SJCRH30 (cell line): ENCODE results near the gene VPS37B. TPM values are rescaled to one million over a fixed set of nuclear protein-coding genes. Genes with fewer than 3 reads are reported as not detected.
"Not testable (repeated sequence)": the region's sequence is repeated elsewhere in the genome, so short reads cannot be mapped to it uniquely, and the experiment has no call there.

Source experiments
- DNase-seq, 2 experiments: peaks; one replicate each; pipeline ENCODE4 v3.0.0-alpha.2; 2015 to 2020
- H3K27ac ChIP-seq: fragments of 250-450 bp; sonication (Bioruptor Pico); 2 replicates; pipeline ENCODE4 v1.5.1; 2020; ENCODE audit warnings: mild to moderate bottlenecking, moderate library complexity
- H3K27me3 ChIP-seq: fragments of 250-450 bp; sonication (Bioruptor Pico); 2 replicates; pipeline ENCODE4 v1.5.1; 2020; ENCODE audit warnings: mild to moderate bottlenecking, moderate library complexity
- H3K36me3 ChIP-seq: fragments of 250-450 bp; sonication (Bioruptor Pico); 2 replicates; pipeline ENCODE4 v1.5.1; 2020; ENCODE audit warnings: mild to moderate bottlenecking, moderate library complexity
- H3K4me1 ChIP-seq: fragments of 250-450 bp; sonication (Bioruptor Pico); 2 replicates; pipeline ENCODE4 v1.5.1; 2020; ENCODE audit warnings: mild to moderate bottlenecking, moderate library complexity
- H3K4me3 ChIP-seq: fragments of 250-450 bp; sonication (Bioruptor Pico); 2 replicates; pipeline ENCODE4 v1.5.1; 2020; ENCODE audit warnings: mild to moderate bottlenecking, moderate library complexity
- H3K9me3 ChIP-seq: fragments of 250-450 bp; sonication (Bioruptor Pico); replicated peaks from 2 replicates; pipeline ENCODE4 v1.5.1; 2020; ENCODE audit warnings: mild to moderate bottlenecking, moderate library complexity
- total RNA-seq: library from RNA; depleted of rRNA; stranded (reverse); fragments of >200 nt; shearing (Covaris generic); gene quantifications from 2 replicates; pipeline ENCODE4 v1.2.3, GENCODE V29; 2014

Gene VPS37B
- total RNA-seq, 1 experiment from 2014 or later, result 33.2 TPM

DNA sequence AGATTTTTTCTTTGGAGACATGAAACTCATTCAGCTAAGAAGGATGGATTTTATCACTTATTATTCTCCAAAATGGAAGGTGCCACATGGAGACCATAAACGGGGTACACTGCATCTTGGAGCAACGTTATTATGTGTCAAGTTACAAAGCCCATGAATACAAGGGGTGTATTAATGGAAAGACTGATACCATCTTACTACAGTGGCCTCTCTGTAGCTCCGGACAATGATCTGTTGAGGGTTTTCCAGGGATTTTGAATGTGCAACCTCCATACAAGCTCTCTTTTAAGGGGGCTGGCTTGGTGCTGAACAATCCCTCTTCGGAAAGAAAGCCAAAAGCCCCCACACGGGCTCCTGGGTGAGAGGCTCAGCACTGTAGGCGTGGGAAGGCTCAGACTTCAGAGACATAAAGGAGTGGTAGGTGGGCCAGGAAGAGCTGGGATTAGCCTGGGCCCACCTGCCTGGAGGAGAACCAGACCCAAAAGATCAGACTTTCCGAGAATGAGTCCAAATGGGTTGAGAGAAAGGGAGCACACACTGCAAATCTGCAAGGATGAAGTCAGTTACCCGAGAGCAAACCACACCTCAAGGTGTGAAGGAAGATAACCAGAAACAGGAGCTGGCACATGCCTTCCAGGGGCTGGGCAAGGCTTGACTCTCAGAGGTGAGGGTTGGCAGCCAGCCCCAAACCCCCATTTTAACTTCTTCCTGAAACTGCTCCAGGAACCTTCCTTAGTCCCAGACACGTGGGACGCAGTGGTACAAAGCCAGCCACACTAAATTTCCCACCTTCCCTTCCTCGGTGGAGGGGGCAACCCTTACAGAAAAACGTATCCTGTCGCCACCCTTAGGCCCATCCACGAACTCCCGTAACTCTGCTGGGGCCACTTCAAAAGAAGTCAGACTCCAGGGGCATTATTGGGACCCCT lies 1.5 kb downstream of the VPS37B start:
- Histone ChIP-seq H3K4me1 (peaks cover 43% of the 10 kb centered on the region), H3K4me3 (peak overlapping the region; percentile 87), H3K9me3 (no peaks in the 10 kb centered on the region), H3K36me3 (no peaks in the 10 kb centered on the region; the same call in 1 of the 2 replicates), H3K27ac (peak overlapping the region; percentile 81), H3K27me3 (no peaks in the 10 kb centered on the region)
- peak in 1 of 2 experiments; percentile 43 for DNase-seq

DNA sequence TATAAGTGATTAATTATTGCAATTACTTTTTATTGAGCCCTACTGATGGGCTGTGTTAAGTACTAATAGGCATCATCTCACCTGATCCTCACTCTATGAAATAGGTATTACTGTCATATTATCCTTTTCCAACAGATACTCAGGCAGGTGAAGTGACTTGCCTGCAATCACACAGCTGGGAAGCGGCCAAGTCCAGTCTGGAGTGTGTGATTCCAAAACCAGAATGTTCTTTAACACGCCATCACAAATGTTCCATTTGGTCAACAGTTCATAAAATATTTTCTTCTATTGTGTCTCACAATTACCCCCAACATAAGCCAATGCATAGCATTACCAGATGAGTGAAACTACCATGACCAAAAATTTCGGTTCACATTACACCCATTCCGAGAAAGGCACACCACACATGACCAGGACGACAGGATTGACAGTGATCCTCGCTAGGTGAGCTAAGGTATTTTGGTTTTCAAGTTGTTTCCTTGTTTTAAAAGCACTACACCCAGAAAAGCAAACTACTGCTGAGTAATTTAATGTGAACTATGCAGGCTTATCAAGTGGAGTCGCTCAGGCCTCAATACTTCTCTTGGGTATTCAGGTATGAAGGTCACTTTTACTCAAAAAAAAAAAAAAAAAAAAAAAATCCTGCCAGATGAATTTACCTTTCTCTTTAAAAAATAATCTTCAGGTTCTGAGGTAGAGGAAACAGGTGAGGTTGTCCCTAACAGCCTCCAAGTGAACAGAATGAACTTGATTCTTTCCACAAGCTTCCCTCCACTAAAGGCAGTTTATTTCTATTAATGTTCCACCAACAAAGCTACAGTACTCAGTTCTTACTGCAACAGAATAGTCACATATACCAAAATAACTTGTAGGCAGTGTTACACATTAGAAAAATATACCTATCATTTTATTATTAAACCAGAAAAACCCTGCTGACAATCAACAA lies 2.4 kb downstream of the VPS37B start:
- H3K27ac ChIP-seq, result no peak overlapping the region
- no peak for DNase-seq
- H3K4me3 ChIP-seq, result peak overlapping the region; percentile 87
- H3K27me3 ChIP-seq, result no peaks in the 10 kb centered on the region
- H3K9me3 ChIP-seq, result no peaks in the 10 kb centered on the region
- H3K36me3 ChIP-seq, result no peaks in the 10 kb centered on the region; the same call in 1 of the 2 replicates
- peaks cover 36% of the 10 kb centered on the region for H3K4me1 ChIP-seq

DNA sequence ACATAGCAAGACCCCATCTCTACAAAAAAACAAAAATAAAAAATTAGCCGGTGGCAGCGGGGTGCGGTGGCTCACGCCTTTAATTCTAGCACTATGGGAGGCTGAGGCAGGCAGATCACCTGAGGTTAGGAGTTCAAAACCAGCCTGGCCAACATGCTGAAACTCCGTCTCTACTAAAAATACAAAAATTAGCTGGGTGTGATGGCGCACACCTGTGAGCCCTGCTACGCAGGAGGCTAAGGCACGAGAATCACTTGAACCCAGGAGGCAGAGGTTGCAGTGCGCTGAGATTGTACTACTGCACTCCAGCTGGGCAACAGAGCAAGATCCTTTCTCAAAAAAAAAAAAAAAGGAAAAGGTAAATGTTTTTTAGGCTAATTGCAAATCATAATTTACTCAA lies 3.2 kb downstream of the VPS37B start:
- H3K36me3 ChIP-seq, H3K4me3 ChIP-seq, DNase-seq, H3K9me3 ChIP-seq, H3K27me3 ChIP-seq: not testable (repeated sequence)
- Histone ChIP-seq H3K27ac (peak overlapping the region; percentile 83), H3K4me1 (peaks cover 37% of the 10 kb centered on the region)

DNA sequence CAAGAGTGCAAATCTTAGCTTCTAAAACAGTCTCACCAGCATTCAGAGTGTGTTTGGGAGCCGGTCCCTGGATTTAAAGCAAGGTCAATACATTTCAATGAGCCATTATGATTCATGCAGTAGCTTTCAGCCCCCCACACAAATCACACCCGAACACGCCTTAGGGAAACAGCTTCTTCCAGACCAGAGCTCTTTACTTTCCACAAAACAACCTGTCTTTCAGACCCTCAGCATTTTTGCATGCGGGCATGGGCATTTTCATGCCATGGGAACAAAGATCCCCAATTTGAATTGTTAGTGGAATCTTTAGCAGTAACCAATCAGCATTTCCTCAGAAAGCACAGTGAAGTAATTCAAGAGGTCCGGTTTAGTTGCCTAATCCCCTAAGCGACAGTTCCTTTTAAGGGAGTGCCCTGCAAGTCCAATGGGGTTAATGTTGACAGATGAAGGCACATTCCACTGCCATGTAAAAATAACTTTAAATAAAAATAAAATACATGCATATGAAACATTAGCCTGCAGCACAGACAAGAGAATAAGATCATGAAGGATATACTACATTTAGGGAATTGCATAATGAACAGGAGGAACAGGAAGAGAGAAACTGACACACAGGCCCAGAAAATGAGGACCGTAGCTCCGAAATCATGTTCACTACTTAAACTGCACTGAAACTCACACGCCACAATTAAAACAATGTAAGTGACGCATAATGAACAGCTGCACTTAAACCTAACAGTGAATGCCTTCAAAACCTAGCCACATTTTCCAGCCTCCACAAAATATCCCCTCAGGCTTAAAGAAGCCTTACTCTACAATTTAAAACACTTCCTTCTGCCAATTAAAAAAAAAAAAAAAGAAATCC lies 4.0 kb downstream of the VPS37B start:
- no peaks in the 10 kb centered on the region for H3K9me3 ChIP-seq
- H3K27me3 ChIP-seq, result no peaks in the 10 kb centered on the region
- peaks cover 46% of the 10 kb centered on the region for H3K4me1 ChIP-seq
- H3K36me3 ChIP-seq, result no peaks in the 10 kb centered on the region; the same call in 1 of the 2 replicates
- DNase-seq, result peak; percentile 68 to 90
- H3K27ac ChIP-seq, result peak overlapping the region; percentile 83
- H3K4me3 ChIP-seq, result peak overlapping the region; percentile 41

DNA sequence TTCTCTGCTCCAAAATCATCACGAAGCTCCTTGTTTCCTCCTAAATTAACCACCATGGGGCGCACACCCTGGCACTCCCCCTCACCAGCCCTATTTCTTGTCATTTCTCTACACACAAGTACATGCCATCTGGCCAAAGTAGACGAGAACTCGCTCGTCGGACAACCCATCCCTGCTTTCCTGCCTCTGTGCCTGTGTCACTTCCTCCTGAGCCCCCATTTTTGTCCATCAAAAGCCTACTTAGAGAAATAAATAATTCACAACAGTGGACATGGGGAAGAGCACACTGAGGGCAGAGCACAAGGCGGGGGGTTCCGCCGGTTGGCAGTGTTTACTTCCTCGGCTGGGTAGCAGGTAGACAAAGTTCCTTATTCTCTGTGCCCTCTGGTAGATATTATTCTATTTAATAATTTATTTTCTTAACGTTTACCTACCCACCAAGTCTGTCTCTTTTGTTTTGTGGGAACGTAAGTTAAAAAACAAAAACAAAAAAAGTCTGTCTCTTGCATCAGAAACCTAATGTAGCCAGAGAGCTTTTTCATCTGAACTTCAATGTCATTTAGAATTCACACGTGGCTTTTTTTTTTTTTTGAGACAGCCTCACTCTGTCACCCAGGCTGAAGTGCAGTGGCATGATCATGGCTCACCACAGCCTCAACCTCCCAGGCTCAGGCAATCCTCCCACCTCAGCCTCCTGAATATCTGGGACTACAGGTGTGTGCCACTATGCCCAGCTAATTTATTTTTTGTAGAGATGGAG lies 6.0 kb downstream of the VPS37B start:
- no peaks in the 10 kb centered on the region for H3K9me3 ChIP-seq
- H3K27me3 ChIP-seq, result no peaks in the 10 kb centered on the region
- H3K4me3 ChIP-seq, result no peak overlapping the region
- H3K27ac ChIP-seq, result no peak overlapping the region
- no peak for DNase-seq
- H3K36me3 ChIP-seq, result no peaks in the 10 kb centered on the region; the same call in 1 of the 2 replicates
- H3K4me1 ChIP-seq, result peaks cover 56% of the 10 kb centered on the region

DNA sequence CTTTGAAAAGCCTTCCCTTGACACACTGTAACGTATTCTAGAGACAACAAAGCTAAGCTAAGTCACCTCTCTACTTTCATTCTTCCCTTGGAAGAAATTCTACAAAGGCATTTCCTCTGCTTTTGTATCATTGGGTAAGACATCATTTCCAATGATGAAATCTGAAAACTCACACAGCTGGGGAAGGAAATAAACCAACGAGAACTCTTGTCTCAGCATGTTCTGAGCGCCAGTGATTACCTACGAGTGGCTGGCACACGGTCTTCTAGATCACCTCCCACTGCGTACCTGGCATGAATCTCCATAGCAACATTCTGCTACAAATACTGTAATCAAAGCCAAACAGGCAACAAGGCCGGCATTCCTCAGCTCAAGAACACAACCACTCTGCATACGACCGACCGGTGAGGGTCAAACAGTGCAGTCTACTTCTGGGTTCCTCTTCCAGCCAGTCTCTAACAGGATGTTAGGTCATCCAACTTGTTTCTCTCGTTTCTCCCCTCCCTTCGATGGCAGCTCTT lies 7.6 kb downstream of the VPS37B start:
- H3K4me1 ChIP-seq, result peaks cover 53% of the 10 kb centered on the region
- H3K4me3 ChIP-seq, result no peak overlapping the region
- H3K27me3 ChIP-seq, result no peaks in the 10 kb centered on the region
- DNase-seq, result no peak
- H3K36me3 ChIP-seq, result no peaks in the 10 kb centered on the region; the same call in 1 of the 2 replicates
- no peaks in the 10 kb centered on the region for H3K9me3 ChIP-seq
- H3K27ac ChIP-seq, result no peak overlapping the region

DNA sequence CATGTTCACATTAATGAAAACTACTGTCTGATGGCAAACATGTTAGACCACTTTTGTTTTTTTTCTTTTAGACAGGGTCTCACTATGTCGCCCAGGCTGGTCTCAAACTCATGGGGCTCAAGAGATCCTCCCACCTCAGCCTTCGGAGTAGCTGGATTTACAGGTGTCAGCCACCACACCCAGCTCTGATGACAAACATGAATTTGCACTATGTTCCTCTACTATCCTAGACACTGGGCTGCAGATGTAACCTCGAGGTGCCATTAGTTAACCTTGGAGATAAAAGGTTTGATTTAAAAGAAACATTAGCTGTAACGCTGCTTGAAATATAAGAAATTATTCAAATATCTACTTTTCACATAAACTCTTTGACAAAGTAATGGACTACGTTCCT lies 8.1 kb downstream of the VPS37B start:
- DNase-seq, result no peak
- Histone ChIP-seq H3K36me3 (no peaks in the 10 kb centered on the region; the same call in 1 of the 2 replicates), H3K9me3 (no peaks in the 10 kb centered on the region), H3K4me3 (no peak overlapping the region), H3K27ac (0 out of 2 replicates have a peak overlapping the region, but pooled peaks have one; percentile 8), H3K4me1 (peaks cover 48% of the 10 kb centered on the region), H3K27me3 (no peaks in the 10 kb centered on the region)

DNA sequence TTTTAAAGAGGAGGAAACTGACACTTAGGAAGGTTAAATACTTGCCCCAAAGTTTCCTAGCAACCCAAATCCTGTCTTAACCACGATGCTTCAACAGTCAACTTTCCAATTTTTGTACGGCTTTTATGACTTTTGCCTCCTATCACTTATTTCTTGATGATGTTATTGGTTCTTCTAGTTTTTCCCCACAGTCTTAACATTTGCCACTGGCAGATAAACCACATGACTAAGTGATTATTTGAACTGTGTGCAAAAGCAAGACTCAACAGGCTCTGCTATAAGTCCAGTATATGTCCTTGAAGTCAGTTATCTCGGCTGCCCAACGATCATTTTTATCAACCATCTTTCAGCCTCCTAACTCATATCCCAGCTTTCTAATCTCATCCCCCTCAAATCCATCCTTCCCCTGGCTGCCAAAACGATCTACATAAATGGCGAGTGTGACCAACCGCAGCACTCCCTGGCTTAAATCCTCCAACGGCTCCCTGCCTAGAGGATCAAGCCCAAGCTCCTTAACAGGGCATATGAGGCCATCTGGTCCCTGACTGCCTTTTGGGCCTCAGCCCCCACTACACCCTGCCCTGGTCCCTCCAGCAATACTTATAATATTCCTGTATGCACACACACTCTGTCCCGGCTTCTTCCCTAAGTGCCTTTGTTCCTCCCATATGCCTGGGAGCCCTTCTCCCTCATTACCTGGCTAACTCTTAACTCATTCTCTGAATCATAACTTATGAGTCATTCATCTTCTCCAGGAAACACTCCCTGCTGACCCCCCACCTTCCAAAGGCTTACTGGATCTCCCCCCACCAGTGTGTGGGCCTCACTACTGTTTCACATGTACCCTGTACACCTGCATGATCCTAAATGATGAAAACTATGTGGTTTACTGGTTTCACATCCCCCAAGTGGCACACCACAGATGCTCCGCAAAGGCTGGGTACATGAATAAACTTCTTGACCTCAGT lies 8.8 kb downstream of the VPS37B start:
- peak; percentile 55 to 78 for DNase-seq
- no peaks in the 10 kb centered on the region for H3K27me3 ChIP-seq
- peak overlapping the region; percentile 8; the same call in 1 of the 2 replicates for H3K27ac ChIP-seq
- no peaks in the 10 kb centered on the region; the same call in 1 of the 2 replicates for H3K36me3 ChIP-seq
- no peaks in the 10 kb centered on the region for H3K9me3 ChIP-seq
- peaks cover 48% of the 10 kb centered on the region for H3K4me1 ChIP-seq
- H3K4me3 ChIP-seq, result no peak overlapping the region

DNA sequence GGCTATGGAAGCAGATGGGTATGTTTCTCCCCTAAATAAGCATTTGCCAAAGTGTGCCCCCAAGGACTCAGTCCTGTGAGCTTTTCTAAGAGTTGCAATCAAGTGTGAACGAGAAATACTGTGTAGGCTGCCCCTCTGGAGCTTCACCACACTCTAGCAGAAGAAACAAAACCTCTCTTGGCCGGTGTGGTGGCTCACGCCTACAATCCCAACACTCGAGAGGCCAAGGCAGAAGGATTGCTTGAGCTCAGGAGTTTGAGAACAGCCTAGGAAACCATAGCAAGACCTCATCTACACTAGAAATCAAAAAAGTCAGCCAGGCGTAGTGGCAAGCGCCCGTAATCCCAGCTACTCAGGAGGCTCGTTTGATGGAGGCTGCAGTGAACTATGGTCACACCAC lies 9.8 kb downstream of the VPS37B start:
- H3K27ac ChIP-seq, result no peak overlapping the region
- H3K4me1 ChIP-seq, result peaks cover 45% of the 10 kb centered on the region
- DNase-seq, result no peak
- H3K4me3 ChIP-seq, result no peak overlapping the region
- H3K9me3 ChIP-seq, result no peaks in the 10 kb centered on the region
- no peaks in the 10 kb centered on the region; the same call in 1 of the 2 replicates for H3K36me3 ChIP-seq
- H3K27me3 ChIP-seq, result no peaks in the 10 kb centered on the region

DNA sequence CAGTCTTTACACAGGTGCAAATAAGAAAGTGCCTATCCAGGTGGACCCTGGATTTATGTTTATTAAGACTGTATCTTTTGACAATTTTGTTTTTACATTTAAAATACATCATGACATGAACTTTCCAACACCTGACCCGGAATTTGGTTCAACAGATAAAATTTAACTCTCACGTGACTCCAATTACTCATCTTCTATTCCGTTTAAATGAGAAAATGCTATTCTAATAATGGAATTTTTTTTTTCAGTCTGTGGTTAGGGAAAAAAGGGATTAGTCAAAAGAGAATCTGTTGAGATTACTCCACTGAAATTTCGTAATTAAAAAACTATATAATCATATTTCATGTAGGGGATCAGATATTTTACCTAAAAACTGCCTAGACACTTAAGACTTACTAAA lies 11.1 kb downstream of the VPS37B start:
- Histone ChIP-seq H3K36me3 (no peaks in the 10 kb centered on the region; the same call in 1 of the 2 replicates), H3K4me3 (no peak overlapping the region), H3K27me3 (no peaks in the 10 kb centered on the region), H3K9me3 (no peaks in the 10 kb centered on the region), H3K4me1 (peaks cover 48% of the 10 kb centered on the region), H3K27ac (no peak overlapping the region)
- DNase-seq, result no peak

DNA sequence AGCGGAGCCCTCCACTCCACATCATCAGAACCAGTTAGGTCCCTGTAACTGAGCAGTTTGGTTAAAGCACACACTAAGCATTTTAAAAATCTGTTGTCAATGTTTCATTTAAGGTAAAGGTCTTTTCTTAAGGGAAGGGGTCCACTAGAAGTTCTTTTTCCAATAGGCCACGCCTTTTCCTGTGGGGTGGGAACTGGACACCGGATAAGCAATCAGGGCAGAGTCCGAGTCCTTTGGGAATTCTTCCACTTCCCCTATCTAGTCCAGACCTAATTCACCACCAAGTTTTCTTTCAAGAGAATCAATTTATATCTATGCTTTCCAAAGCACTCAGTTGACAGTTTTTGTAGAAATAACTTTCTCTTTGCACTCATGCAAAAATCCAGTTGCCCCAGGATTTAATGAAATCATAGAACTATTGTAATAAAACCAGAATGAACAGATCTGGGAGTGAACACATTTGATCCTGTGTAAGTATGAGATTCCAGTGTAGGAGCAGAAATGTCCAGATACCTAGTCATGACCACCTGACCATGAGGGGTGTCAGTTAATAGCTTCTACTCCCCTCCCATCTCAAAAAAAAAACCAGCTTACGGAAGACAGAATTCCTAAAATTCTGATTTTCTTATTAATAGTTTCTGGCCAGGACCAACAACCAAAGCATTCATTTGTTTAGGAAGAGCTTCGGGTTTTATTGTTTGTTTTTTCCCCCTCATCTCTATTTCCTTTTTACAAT lies 11.7 kb downstream of the VPS37B start:
- peaks cover 54% of the 10 kb centered on the region for H3K4me1 ChIP-seq
- no peak for DNase-seq
- H3K9me3 ChIP-seq, result no peaks in the 10 kb centered on the region

More for the DNA sequence above, 11.7 kb downstream of the VPS37B start:
- no peaks in the 10 kb centered on the region for H3K27me3 ChIP-seq
- no peak overlapping the region for H3K4me3 ChIP-seq
- H3K27ac ChIP-seq, result no peak overlapping the region
- H3K36me3 ChIP-seq, result no peaks in the 10 kb centered on the region; the same call in 1 of the 2 replicates
